Large intestine (tissue), 3 donors: ENCODE data around the gene SDK1. TPM values are rescaled to one million over a fixed set of nuclear protein-coding genes. Genes with fewer than 3 reads are reported as not detected.

Source experiments
- DNase-seq, 2 donors: peaks; one replicate each; pipeline versions ENCODE4 v3.0.0 to v3.0.0-alpha.2; 2013
- H3K27ac ChIP-seq: one replicate; pipeline ENCODE4 v1.5.1; 2013; ENCODE audit warnings: low read length
- H3K27me3 ChIP-seq: 2 replicates; pipeline ENCODE4 v1.6.1; 2013; ENCODE audit warnings: low read length; ENCODE audit not compliant: control insufficient read depth, insufficient read depth
- H3K36me3 ChIP-seq: 2 replicates; pipeline ENCODE4 v1.6.1; 2013; ENCODE audit warnings: low read length; ENCODE audit not compliant: control insufficient read depth, insufficient read depth
- H3K4me1 ChIP-seq: one replicate; pipeline ENCODE4 v1.6.1; 2013; ENCODE audit warnings: low read length; ENCODE audit not compliant: control insufficient read depth, insufficient read depth
- H3K4me3 ChIP-seq: one replicate; pipeline ENCODE4 v1.5.1; 2013; ENCODE audit warnings: low read length
- H3K9me3 ChIP-seq: one replicate; pipeline ENCODE4 v1.6.1; 2013; ENCODE audit warnings: mild to moderate bottlenecking, low read depth, low read length, moderate library complexity; ENCODE audit not compliant: control insufficient read depth
- WGBS: methylation state at CpG from one replicate; pipeline ENCODE4 v1.1.5; 2013; ENCODE audit warnings: low lambda C conversion rate; ENCODE audit not compliant: insufficient coverage; 5-methylcytosine and 5-hydroxymethylcytosine counted together
- polyA plus RNA-seq: library from polyadenylated mRNA; unstranded; fragments of 120-200 nt; gene quantifications from one replicate; pipeline ENCODE4 v1.2.1, GENCODE V29; 2013

SDK1 gene
- polyA plus RNA-seq, 1 donor, result 6.4 TPM

GRCh38 chr7:3436112-3436511 lies 135.1 kb downstream of the SDK1 start:
- DNase-seq, result no peak
- H3K4me1 ChIP-seq, result no peaks in the 10 kb centered on the region
- no peaks in the 10 kb centered on the region for H3K27me3 ChIP-seq
- no peak overlapping the region for H3K27ac ChIP-seq
- no peak overlapping the region for H3K4me3 ChIP-seq
- 100% methylated on average over 1 of the region's 2 CpGs for WGBS
- H3K36me3 ChIP-seq, result no peaks in the 10 kb centered on the region
- H3K9me3 ChIP-seq, result no peaks in the 10 kb centered on the region

DNA sequence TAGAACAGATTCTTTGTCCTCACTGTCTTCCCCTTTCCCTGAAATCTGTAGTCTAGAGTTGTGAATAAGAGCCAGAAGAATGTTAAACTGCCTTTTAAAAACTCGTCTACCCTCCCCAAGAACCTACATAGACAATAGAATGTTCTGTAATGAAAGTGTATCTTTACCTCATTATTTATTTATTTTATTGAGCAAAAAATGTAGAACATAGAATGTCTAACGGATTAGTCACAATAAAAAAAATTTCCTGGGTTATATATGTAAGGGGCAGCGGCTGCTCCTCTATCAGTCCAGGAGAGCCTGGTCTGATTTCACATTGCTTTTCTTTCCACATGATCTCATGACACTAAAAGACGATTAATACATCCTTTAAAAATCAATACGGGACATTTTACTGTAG lies 135.7 kb downstream of the SDK1 start:
- Histone ChIP-seq H3K27me3 (no peaks in the 10 kb centered on the region), H3K4me1 (no peaks in the 10 kb centered on the region), H3K4me3 (no peak overlapping the region), H3K36me3 (no peaks in the 10 kb centered on the region), H3K27ac (no peak overlapping the region), H3K9me3 (no peaks in the 10 kb centered on the region)
- 93% methylated on average over 3 of the region's 5 CpGs for WGBS
- DNase-seq, result no peak

- Histone ChIP-seq H3K9me3 (no peaks in the 10 kb centered on the region), H3K27me3 (no peaks in the 10 kb centered on the region), H3K36me3 (no peaks in the 10 kb centered on the region), H3K27ac (no peak overlapping the region), H3K4me1 (no peaks in the 10 kb centered on the region), H3K4me3 (no peak overlapping the region)
- WGBS, result no CpG with 5 or more reads among the region's 6 CpGs
- no peak for DNase-seq
Measured at GRCh38 chr7:3437467-3437866, 136.4 kb downstream of the SDK1 start.

DNA sequence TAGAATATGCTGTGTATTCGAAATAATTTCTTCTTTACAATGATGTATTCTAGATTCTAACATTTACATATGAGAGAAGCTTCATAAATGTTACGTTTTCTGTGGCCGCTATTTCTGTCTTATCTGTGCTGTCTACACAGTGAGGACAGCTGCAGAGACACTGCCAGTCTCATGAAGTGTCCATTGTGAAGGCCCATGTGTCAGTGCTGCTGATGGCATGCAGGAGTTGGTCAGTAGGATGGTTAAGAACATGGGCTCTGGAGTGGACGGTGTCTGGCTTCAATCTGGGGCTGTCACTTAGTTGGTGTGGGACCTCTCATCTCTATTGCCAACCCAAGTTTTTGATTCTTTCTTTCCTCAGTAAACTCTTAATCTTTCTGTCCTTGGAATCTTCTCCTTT lies 137.3 kb downstream of the SDK1 start:
- no peak overlapping the region for H3K4me3 ChIP-seq
- H3K27me3 ChIP-seq, result no peaks in the 10 kb centered on the region
- no peak for DNase-seq
- WGBS, result 100% methylated on average over 3 of the region's 4 CpGs
- no peaks in the 10 kb centered on the region for H3K9me3 ChIP-seq
- H3K27ac ChIP-seq, result no peak overlapping the region
- no peaks in the 10 kb centered on the region for H3K36me3 ChIP-seq
- H3K4me1 ChIP-seq, result no peaks in the 10 kb centered on the region

GRCh38 chr7:3439333-3440030 lies 138.4 kb downstream of the SDK1 start:
- no peaks in the 10 kb centered on the region for H3K9me3 ChIP-seq
- H3K4me1 ChIP-seq, result no peaks in the 10 kb centered on the region
- DNase-seq, result no peak

GRCh38 chr7:3440509-3440908 lies 139.5 kb downstream of the SDK1 start:
- 91% methylated on average over 2 of the region's 2 CpGs for WGBS
- H3K27ac ChIP-seq, result no peak overlapping the region

More at GRCh38 chr7:3439333-3440030, 138.4 kb downstream of the SDK1 start:
- Histone ChIP-seq H3K27me3 (no peaks in the 10 kb centered on the region), H3K36me3 (no peaks in the 10 kb centered on the region), H3K4me3 (no peak overlapping the region), H3K27ac (no peak overlapping the region)
- no CpG with 5 or more reads among the region's 3 CpGs for WGBS

GRCh38 chr7:3443716-3444115 lies 142.7 kb downstream of the SDK1 start:
- no peak overlapping the region for H3K4me3 ChIP-seq
- no peaks in the 10 kb centered on the region for H3K36me3 ChIP-seq
- peaks cover 6% of the 10 kb centered on the region for H3K9me3 ChIP-seq
- WGBS, result 100% methylated on average over 1 of the region's 5 CpGs
- H3K4me1 ChIP-seq, result no peaks in the 10 kb centered on the region
- no peaks in the 10 kb centered on the region for H3K27me3 ChIP-seq
- DNase-seq, result no peak
- no peak overlapping the region for H3K27ac ChIP-seq

More at GRCh38 chr7:3440509-3440908, 139.5 kb downstream of the SDK1 start:
- no peaks in the 10 kb centered on the region for H3K36me3 ChIP-seq
- no peaks in the 10 kb centered on the region for H3K4me1 ChIP-seq
- no peak overlapping the region for H3K4me3 ChIP-seq
- H3K9me3 ChIP-seq, result peaks cover under 1% of the 10 kb centered on the region
- H3K27me3 ChIP-seq, result no peaks in the 10 kb centered on the region
- DNase-seq, result no peak

DNA sequence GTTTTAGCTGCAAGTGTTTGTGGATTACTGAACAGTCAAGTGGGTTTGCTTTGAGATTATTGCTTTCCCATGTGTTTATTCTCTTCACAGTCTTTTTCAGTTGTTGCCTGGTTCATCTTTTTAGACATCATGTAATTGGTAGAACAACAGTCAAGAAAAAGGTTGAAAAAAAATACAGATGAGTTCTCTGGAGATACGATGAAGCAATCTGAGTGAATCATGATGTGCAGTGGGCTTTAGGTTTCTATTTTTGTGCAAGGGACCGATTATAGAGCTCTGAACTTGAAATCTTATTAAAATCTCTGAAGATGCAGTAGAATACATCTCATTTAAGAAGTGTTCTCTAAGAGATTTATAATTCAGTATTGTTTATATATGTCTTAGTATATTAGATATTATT lies 145.7 kb downstream of the SDK1 start:
- Histone ChIP-seq H3K36me3 (no peaks in the 10 kb centered on the region), H3K4me3 (no peak overlapping the region), H3K9me3 (peaks cover 6% of the 10 kb centered on the region), H3K27ac (no peak overlapping the region), H3K27me3 (no peaks in the 10 kb centered on the region), H3K4me1 (no peaks in the 10 kb centered on the region)
- no peak for DNase-seq
- 80% methylated on average over 1 of the region's 2 CpGs for WGBS

GRCh38 chr7:3451701-3452100 lies 150.6 kb downstream of the SDK1 start:
- no peaks in the 10 kb centered on the region for H3K27me3 ChIP-seq
- H3K4me1 ChIP-seq, result no peaks in the 10 kb centered on the region
- no peak for DNase-seq
- H3K4me3 ChIP-seq, result no peak overlapping the region
- H3K36me3 ChIP-seq, result no peaks in the 10 kb centered on the region
- peaks cover 3% of the 10 kb centered on the region for H3K9me3 ChIP-seq
- WGBS, result no CpG with 5 or more reads among the region's 4 CpGs
- H3K27ac ChIP-seq, result no peak overlapping the region

DNA sequence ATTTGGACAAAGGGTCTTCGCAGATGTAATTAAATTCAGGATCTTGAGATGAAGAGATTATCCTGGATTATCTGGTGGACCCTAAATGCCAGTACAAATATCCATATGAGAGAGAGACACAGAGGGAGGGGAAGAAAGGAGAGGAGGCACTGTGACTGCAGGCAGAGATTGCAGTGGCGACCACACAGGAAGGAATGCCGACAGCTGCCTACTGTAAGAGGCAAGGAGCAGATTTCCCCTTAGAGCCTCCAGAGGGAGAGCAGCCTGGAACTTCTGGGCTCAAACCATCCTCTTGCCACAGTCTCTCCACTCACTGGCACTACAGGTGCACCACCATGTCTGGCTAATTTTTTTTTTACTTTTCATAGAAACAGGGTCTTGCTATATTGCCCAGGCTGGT lies 152.3 kb downstream of the SDK1 start:
- no peak overlapping the region for H3K27ac ChIP-seq
- WGBS, result no CpG with 5 or more reads among the region's 3 CpGs
- DNase-seq, result no peak
- no peaks in the 10 kb centered on the region for H3K4me1 ChIP-seq
- no peak overlapping the region for H3K4me3 ChIP-seq
- no peaks in the 10 kb centered on the region for H3K36me3 ChIP-seq
- no peaks in the 10 kb centered on the region for H3K27me3 ChIP-seq
- H3K9me3 ChIP-seq, result no peaks in the 10 kb centered on the region
